ENCODE measurements around the gene KCMF1. TPM values are rescaled to one million over a fixed set of nuclear protein-coding genes. Genes with fewer than 3 reads are reported as not detected.

The KCMF1 gene
- total and polyA plus RNA-seq, 2 of the 13 experiments (the other 11 are each of a cell fraction or from before 2014, with no cell fraction given): 62.1 to 116 TPM

GRCh38 chr2:84958135-84959059 is 12.6 kb upstream of the KCMF1 start (continued):
- no peak for TF ChIP-seq ZNF615 (CRISPR knock-in tag; IDR thresholded peaks at IDR 0.05; ENCODE audit: borderline replicate concordance)
- TF ChIP-seq NR2F2 (IDR thresholded peaks at IDR 0.05; ENCODE audit: borderline replicate concordance, low read depth): no peak
- TF ChIP-seq ZNF274 (CRISPR knock-in tag; IDR thresholded peaks at IDR 0.05): no peak
- TF ChIP-seq GPN1 (CRISPR knock-in tag; IDR thresholded peaks at IDR 0.05; ENCODE audit: borderline replicate concordance): no peak
- TF ChIP-seq CHD2 (IDR thresholded peaks at IDR 0.05; ENCODE audit: low read depth, low read length): no peak
- TF ChIP-seq NFKB2 (CRISPR knock-in tag; IDR thresholded peaks at IDR 0.05; ENCODE audit: borderline replicate concordance): no peak
- TF ChIP-seq ZBTB20 (CRISPR knock-in tag; IDR thresholded peaks at IDR 0.05; ENCODE audit: borderline replicate concordance, low read depth): no peak
- TF ChIP-seq SRF (IDR thresholded peaks at IDR 0.05; ENCODE audit: low read depth, low read length): no peak
- TF ChIP-seq CERS6 (CRISPR knock-in tag; IDR thresholded peaks at IDR 0.05): no peak
- no peak for TF ChIP-seq AHR (CRISPR knock-in tag; IDR thresholded peaks at IDR 0.05)
- TF ChIP-seq ZNF451 (CRISPR knock-in tag; IDR thresholded peaks at IDR 0.05): no peak
- TF ChIP-seq ATF5 (CRISPR knock-in tag; IDR thresholded peaks at IDR 0.05; ENCODE audit: low read depth): no peak
- TF ChIP-seq MBNL3 (CRISPR knock-in tag; conservative IDR thresholded peaks at IDR 0.05): no peak
- no peak for TF ChIP-seq ZNF740 (CRISPR knock-in tag; IDR thresholded peaks at IDR 0.05)
- TF ChIP-seq ERF (CRISPR knock-in tag; IDR thresholded peaks at IDR 0.05): peak; percentile 61; the same call in 1 of the 2 replicates
- TF ChIP-seq NCOA2 (CRISPR knock-in tag; IDR thresholded peaks at IDR 0.05): no peak
- TF ChIP-seq REL (CRISPR knock-in tag; conservative IDR thresholded peaks at IDR 0.05): no peak
- TF ChIP-seq PRDM10 (CRISPR knock-in tag; IDR thresholded peaks at IDR 0.05; ENCODE audit: low read depth): no peak
- TF ChIP-seq IKZF5 (CRISPR knock-in tag; IDR thresholded peaks at IDR 0.05): 0 out of 2 replicates have a peak, but pooled peaks have one; percentile 30
- no peak for TF ChIP-seq ZNF800 (CRISPR knock-in tag; IDR thresholded peaks at IDR 0.05)
- TF ChIP-seq ZNF850 (CRISPR knock-in tag; conservative IDR thresholded peaks at IDR 0.05): no peak
